IPS DF 4.7 (cell line): ENCODE results near the gene TXNDC8.
"Not testable (repeated sequence)": the region's sequence is repeated elsewhere in the genome, so short reads cannot be mapped to it uniquely, and the experiment has no call there.

ENCODE experiments used
- DNase-seq: peaks from one replicate; pipeline ENCODE4 v3.0.0-alpha.2; 2013; ENCODE audit warnings: low spot score; ENCODE audit errors: extremely low read depth

Gene TXNDC8

DNA sequence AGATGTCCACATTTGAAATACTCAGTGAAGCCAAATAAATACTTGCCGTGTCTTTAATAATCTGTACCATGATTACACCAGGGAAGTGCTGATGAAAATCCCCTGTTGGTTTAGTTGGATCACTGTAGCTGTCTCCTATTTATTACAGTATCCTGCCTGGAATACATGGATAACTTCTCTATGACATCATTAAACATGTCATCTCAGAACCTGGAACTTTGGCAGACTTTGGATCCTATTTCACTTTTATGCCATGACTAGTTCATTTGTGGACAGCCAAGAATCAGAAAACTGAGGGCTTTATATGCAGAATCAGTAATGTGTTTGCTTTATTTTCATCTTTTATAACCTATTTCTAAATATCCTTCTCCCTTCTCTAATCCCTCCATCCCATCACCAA is at the start of gene TXNDC8:
TXNDC8 (minus strand) TSS at position 137 of the 400 bp plus-strand sequence.
- DNase-seq, result no peak

DNA sequence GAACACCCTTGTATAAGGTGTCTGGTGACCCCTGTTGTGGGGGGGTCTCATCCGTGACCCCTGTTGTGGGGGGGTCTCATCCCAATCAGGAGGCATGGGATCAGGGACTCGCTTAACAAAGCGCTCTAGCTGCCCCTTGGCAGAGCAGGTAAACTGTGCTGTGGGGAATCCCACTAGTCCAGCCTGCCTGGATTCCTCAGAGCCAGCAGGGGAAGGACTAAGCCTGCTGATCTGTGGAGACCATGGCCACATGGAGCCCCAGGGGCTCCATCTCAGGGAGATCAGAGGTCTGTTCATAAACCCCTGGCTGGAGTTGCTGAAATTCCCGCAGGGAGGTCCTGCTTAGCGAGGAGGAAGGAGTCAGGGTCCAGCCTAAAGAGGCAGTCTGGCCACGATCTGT is 45.8 kb upstream of the TXNDC8 start:
- no peak for DNase-seq

DNA sequence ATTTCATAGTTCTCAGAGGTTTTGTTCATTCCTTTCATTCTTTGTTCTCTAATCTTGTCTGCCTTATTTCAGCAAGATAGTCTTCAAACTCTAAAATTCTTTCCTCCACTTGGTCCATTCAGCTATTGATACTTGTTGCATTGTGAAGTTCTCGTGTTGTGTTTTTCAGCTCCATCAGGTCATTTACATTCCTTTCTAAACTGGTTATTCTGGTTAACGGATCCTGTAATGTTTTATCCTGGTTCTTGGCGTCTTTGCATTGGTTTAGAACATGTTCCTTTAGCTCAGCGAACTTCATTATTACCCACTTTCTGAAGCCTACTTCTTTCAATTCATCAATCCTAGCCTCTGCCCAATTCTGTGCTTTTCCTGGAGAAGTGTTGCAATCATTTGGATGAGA is 45.1 kb upstream of the TXNDC8 start:
- DNase-seq, result no peak

DNA sequence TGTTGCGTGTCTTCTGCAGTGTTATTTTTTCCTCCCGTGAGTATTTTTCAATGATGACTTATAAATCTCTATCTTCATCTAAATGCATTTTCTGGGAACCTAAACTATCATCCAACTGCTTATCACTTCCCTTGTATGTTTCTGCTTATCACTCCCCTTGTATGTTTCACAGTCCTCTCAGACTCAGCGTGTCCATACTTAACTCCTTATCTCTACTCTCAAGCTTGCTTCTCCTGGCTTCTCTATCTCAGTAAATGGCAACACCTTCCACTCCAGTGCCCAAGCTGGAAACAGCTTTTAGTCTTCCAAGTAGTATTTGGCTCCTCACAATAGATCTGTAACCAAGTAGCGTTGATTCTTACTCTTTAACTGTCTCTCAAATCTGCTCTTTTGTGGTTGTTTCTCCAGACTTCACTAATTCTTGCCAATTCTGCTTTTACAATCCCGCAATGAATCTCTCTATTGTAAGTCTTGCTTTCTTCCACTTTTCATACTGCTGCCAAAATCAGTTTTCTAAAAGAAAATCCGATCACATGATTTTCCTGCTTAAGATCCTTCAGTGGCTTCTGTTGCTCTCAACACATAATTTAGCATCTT is 33.8 kb upstream of the TXNDC8 start:
- no peak for DNase-seq

DNA sequence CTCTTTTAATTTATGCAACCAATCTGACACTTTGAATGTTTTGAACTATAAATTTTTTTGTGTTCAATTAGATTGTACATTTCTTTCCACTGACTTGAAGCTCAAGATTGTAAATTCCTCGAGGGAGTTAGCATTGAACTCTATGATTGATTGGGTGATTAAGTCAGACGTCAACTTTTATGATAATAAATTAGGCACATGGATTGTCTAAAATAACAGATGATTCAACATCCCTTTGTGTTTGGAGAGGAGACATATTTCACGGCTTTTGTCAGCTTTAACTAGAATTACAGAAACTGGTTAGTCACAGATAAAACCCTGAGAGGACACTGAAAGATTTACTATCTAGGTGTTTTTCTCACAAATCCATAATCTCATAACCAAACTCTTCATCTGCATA is 32.7 kb upstream of the TXNDC8 start:
- no peak for DNase-seq

DNA sequence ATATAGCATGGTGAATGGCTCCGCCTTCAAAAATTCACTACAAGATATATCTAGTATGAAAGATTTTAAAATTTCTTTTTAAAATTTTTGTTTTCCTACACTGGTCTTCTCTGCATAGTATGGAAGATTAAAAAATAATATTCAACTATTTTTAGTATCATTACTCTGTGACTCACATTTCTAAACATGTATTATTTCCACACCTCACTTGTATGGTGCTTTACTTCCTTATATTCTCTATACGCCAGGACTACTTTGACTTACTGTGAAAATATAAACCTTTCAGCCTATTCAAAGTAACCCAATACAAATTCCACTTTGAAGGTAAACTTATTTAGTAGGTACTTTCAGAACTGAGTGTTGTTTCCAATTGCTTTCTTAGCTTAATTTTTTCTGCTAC is 26.8 kb upstream of the TXNDC8 start:
- DNase-seq, result no peak

DNA sequence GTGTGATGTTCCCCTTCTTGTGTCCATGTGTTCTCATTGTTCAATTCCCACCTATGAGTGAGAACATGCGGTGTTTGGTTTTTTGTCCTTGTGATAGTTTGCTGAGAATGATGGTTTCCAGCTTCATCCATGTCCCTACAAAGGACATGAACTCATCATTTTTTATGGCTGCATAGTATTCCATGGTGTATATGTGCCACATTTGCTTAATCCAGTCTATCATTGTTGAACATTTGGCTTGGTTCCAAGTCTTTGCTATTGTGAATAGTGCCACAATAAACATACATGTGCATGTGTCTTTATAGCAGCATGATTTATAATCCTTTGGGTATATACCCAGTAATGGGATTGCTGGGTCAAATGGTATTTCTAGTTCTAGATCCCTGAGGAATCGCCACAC is 21.3 kb upstream of the TXNDC8 start:
- DNase-seq, result not testable (repeated sequence)

DNA sequence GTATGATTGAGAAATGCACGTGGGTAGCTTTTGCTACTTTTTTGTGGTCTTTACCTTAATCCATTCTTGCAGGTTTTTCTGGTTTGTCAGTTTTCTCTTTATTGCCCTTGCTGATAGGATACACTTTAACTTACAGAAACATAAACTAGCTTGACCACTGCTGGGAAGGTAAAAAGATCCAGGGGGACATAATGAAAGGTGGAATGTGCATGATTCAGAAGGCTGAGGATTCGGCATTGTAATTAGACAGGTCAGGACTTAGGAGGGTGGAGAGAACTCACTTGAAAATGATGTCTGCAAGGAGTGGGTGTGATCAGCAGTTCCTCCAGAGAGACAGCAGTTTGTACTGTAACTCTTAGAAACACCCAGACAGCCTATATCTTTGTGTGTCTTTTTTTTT is 19.8 kb upstream of the TXNDC8 start:
- DNase-seq, result no peak

DNA sequence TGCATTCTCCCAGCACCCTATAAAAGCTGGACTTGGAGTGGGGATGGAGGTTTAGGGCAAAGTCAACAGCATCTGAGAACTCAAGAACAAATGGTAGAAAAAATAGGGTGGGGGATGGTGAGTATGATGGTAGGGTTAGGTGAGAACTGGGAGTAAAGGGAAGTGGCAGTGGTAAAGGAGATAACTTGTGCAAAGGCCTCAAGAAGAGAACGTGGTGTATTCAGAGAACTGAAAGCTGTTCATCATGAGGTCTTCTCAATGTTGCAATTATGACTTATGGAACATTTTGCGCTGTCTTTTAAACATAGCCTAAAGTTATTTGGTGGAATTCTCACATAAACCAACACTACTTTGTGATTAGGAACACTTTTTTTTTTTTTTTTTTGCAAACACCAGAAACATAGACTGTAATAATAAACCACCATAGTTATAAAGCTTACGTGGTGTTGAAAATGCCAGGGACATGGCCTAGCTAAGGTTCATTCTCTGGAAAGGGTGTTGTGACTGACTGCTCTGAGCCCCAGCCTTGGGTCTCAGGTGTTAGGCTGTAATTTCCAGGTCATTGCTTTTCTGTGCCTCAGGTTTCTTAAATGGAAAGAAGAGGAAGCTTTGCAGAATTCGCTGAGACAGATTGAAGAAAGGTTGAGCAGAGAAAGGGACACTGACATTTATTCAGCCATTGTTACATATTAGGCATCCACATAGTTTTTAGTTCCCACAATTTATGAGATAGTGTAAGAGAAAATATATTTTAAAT is 19.2 kb upstream of the TXNDC8 start:
- DNase-seq, result no peak

DNA sequence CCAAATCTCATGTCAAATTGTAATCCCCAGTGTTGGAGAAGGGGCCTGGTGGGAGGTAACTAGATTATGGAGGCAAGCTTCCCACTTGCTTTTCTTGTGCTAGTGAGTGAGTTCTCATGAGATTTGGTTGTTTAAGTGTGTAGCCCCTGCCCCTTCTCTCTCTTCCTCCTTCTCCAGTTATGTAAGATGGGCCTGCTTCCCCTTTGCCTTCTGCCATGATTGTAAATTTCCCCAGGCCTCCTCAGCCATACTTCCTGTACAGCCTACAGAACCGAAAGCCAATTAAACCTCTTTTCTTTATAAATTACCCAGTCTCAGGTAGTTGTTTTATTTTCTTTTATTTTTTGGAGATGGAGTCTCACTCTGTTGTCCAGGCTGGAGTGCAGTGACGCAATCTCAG is 18.2 kb upstream of the TXNDC8 start:
- DNase-seq, result no peak

DNA sequence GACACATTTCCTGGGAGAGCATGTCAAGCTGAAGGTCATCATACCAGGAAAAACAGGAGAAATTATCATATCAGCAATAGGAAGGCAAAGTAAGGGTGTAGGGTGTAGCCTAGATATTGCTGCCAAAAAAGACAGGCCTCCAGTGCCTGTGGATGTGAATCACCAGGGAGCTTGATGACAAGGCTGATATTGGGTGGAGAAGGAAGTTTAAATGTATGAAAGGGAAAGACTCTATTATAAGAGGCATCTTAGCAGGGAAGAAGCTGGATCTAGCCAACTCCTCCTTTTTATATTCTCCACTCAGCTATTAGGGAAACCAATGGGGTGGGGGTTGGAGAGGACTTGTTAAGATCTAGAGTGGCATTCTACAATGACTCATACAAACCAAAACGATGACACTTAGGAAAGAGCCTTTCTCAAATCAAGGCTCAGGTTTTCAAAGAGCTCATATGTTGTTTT is 13.4 kb upstream of the TXNDC8 start:
- DNase-seq, result no peak

DNA sequence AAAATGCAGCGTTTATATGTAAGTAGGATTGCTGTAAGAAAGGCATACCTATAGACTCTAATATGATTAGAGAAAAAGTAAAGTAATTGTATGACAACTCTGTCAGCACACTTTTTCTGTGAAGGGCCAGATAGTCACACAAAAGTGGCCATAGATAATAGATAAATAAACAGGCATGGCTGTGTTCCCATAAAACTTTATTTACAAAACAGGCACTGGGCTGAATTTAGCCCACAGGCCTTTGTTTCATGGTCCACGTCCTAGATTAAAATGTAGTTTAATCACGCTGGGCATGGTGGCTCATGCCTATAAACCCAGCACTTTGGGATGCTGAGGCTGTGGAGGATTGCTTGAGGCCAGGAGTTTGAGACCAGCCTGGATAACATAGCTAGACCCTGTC is 8.7 kb upstream of the TXNDC8 start:
- no peak for DNase-seq

DNA sequence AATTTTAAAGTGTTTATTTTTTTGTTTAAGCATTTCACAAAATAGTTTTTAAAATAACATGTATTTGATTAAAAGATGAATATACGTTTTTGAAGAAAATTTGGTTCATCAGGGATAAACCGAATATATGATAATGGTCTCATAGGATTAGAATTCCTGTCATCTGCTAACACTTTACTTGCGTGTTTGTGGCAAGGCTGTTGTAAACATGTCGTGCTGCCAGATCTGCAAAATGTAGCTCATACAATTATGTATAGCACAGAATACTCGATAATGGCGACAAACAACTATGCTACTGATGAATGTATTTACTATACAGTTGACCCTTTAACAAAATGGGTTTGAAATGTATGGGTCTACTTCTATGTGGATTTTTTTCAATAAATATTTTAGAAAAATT is 7.2 kb upstream of the TXNDC8 start:
- DNase-seq, result no peak

DNA sequence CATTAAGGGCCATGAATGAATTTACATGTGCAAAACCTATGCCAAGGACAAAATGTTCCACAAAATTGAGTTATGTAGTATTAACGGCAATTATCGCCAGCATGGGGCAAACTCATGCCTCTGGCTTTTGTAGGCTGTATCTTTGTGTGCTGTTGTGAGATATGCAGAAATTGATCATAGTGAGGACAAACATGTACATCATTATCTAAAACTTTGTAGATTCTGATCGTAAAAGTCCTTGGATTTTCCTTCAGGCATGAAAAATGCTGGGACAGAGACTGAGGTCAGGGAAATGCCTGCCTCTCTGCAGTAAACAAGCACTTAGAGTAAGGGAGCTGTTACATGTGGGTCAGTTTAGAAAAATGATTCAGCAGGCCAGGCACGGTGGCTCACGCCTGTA is 5.9 kb upstream of the TXNDC8 start:
- DNase-seq, result no peak

DNA sequence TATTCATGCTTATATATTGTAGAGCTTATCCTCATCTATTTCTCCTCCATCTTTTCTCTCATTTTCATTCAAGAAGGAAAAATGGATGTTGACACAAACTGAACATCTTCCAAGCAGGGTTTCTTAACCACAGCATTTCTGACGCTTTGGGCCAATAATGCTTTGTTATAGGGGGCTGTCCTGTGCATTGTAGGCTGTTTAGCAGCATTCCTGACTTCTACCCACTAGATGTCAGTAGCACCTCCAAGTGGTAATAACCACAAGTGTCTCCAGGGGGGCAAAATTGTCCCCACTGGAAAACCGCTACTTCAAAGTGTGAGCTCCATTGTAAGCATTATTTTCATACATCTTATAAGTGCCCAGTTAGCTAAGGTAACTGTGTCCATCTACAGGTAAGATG is 2.6 kb upstream of the TXNDC8 start:
- peak; percentile 16 for DNase-seq

DNA sequence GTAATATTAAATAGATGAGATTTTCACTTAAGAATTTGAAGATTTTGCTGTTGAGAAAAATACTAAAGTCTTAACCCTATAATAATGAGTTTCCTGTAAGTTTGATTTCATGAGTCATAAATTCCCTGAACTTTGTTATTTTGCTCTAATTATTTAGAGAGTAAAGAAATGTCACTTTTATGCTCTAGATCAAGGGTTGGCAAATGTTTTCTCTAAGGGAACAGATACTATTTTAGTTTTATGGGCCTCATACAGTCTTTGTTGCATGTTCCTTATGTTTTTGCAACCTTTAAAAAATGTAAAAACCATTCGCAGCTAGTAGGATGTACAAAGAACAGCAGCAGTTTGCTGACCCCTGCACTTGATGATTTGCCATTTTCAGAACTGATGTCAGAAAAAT is 480 bp upstream of the TXNDC8 start:
- DNase-seq, result no peak

DNA sequence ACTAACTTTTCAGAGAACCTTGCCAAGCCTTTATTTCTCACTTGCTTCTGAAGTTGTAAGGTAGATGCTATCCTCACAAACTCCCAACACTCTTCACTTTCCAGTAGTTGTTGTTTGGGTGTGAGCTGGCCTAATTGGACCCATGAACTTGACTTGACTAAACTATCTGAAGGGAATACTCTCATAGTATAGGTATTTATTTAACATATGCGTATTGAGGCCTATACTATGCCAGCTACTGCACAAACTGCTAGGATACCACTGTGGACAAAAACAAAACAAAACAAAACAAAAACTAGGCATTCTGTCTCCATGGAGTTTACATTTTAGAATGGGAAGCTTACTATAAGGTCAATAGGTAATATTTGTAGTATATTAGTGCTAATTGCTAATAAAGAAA is 1.3 kb downstream of the TXNDC8 start:
- no peak for DNase-seq

DNA sequence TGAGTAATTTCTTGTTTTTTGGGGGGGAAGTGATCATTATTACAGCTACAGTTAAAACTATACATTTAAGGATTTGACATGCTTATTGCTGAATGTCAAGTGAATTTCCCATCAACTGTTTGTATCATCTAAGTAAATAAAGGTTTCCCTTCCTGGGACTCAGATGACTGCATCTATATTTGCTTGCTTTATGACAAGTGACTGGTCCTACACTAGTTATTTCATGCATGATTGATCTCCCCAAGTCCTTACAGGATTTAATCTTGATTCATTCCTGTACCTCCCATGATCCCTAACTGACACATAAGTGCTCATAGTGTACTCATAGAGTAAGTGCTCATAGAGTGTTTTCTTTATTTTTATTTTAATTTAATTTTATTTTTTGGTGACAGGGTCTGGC is 2.8 kb downstream of the TXNDC8 start:
- no peak for DNase-seq

DNA sequence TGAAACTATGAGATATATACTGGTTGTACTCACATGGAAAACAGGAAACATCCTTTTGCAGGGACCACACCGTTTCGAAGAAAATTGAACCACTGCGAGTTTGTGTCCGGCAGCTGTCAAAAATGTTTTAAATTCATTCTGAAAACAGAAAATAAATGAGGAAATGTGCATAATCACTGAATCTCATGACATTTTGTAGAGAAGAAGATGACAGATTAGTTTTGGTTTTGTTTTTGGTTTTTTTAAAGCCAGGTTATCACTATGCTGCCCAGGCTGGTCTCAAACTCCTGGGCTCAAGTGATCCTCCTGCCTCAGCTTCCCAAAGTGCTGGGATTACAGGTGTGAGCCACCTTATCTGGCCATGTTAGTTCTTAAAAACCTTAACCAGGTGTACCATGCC is 3.5 kb downstream of the TXNDC8 start:
- no peak for DNase-seq

DNA sequence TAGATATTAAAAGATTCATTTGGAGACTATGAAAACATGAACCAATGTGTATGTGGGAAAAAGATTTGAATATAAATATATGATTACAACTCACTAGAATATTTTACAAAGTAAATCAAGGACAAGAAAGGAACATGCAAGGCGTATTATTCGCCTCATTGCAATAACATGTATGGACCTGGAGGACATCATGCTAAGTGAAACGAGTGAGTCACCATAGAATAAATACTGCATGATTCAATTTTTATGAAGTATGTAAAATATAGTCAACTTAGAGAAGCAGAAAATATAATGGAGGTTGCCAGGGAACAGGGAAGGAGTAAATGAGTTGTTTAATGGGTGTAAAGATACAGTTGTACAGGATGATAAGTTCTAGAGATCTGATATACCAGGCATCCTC is 4.9 kb downstream of the TXNDC8 start:
- DNase-seq, result no peak

DNA sequence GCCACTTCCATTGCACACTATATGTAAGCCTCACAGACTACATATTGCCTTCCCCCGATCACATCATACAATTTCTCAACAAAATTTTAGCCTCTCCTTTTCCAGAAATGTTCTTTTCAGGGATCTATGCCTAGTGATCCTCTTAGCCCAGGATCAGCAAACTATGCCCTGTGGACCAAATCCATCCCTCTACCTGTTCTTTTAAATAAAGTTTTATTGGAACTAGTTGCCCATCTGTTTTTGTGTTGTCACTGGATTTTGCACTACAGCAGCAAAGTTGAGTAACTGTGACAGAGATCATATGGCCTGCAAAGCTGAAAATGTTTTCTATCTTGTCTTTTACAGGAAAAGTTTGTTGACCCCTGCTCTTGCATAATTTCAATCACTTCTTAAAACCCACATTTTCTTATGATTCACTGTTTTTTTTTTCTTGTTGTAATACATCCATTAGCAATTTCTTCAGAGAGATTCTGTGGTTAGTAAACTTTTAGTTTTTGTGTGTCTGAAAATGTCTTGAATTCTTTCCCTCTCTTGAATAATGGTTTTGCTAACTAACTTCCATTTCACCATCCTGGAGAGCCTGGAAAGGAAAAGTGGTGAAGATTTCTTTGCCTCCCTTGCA is 7.1 kb downstream of the TXNDC8 start:
- DNase-seq, result no peak

DNA sequence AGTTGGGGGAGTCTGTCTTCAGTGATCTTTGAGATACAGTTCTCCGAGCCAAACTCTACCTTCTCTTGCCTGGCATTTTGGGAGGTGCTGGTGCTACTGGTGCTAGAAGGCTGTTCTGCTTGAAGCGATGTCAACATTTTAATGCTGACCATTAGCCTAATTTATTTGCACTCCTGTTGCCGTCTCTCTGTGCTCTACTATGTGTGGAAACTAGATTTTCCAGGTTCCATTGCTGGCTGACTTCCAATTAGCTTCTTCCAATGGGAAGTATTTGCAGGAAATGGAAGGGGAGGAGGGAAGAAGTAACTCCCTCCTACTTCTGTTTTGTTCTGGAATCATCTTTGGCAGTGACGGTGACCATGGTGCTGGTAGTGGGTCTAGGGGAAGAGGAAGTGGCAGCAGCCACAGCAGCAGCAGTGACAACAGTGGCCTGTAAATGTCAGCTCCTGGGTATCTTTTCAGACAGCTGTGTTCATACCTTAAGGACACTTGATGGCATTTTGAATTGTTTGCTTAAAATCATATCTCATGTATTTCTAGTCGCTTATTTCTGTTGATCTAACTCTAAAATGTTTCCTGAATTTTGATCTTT is 7.9 kb downstream of the TXNDC8 start:
- no peak for DNase-seq

DNA sequence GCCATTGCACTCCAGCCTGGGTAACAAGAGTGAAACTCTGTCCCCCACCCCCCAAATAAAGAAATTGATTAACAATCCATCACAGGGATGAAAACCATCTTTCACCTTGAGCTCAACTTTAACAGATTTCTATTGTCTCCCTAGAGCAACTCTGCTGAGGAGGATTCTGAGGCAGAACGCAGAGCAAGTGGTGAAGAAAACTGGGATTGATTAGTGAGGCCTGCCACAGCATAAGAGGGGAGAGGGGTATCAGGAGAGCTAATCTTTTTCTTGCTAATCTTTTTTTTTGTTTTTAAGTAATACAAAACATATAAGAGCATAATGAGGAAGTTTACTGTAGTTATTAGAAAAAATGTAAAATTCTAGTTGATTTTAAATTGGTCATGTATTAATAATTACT is 8.9 kb downstream of the TXNDC8 start:
- no peak for DNase-seq
